OCI-LY1 (cell line): Measurements from ENCODE around the gene NUP210L.

Experiments
- EZH2 ChIP-seq: fragments of 200-600 bp; sonication (generic), shearing (Covaris generic); IDR thresholded peaks from 2 replicates; pipeline ENCODE4 v1.8.0; 2017; ENCODE audit warnings: borderline replicate concordance, mixed run types, mild to moderate bottlenecking, antibody characterized with exemption, low read length, moderate library complexity, mixed read lengths
- TF ChIP-seq, protein P1 (sequence below): fragments of 200-600 bp; sonication (generic), shearing (Covaris generic); IDR thresholded peaks from 2 replicates; pipeline ENCODE4 v1.5.1; 2017; ENCODE audit warnings: mild to moderate bottlenecking, antibody characterized with exemption, low read length, moderate library complexity, mixed read lengths

DNA sequence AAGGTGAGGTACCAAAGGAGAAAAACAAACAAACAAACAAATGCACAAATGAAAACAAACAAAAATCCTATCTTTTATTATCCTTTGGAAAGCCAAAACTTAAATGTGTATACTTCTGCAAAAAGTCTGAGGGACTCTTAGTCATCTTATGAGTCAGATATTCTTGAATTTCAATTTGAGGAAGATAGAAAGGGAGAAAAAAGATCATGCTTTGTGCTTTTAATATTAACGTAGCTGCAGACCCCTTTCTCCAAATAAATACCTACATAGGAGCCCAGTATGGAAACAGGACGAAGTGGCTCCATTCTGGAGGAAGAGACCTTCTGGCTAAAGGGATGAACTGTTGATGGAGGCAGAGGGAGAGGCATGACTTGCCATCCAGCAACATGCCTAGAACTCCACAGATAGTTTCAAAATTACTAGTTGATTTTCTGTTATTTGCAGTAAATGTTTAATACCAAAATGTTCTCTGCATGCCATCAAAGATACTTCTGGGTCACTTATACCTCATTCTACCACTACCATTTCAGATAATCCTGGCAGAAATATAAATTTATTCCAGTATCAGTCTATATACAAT lies 25.4 kb downstream of the NUP210L start:
- TF ChIP-seq, protein P1, sequence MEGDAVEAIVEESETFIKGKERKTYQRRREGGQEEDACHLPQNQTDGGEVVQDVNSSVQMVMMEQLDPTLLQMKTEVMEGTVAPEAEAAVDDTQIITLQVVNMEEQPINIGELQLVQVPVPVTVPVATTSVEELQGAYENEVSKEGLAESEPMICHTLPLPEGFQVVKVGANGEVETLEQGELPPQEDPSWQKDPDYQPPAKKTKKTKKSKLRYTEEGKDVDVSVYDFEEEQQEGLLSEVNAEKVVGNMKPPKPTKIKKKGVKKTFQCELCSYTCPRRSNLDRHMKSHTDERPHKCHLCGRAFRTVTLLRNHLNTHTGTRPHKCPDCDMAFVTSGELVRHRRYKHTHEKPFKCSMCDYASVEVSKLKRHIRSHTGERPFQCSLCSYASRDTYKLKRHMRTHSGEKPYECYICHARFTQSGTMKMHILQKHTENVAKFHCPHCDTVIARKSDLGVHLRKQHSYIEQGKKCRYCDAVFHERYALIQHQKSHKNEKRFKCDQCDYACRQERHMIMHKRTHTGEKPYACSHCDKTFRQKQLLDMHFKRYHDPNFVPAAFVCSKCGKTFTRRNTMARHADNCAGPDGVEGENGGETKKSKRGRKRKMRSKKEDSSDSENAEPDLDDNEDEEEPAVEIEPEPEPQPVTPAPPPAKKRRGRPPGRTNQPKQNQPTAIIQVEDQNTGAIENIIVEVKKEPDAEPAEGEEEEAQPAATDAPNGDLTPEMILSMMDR = no peak
- TF ChIP-seq EZH2 = no peak
